Kidney tubule cell (primary cell): ENCODE data around the gene AADAT.
A peak's percentile ranks its signal among the peaks of the same experiment; 100 is the strongest.
"Not testable (repeated sequence)": the region's sequence is repeated elsewhere in the genome, so short reads cannot be mapped to it uniquely, and the experiment has no call there.

Source experiments
- DNase-seq: peaks from one replicate; pipeline ENCODE4 v3.0.0-alpha.2; 2018; ENCODE audit warnings: low spot score

Gene AADAT

GRCh38 chr4:170090352-170091052 lies 746 bp upstream of the AADAT start:
- DNase-seq: peak; percentile 52

- peak; percentile 37 for DNase-seq
These were observed 485 bp downstream of the AADAT start for GRCh38 chr4:170089274-170089667.

GRCh38 chr4:170088716-170089115 lies 1.0 kb downstream of the AADAT start:
- DNase-seq: no peak

- no peak for DNase-seq
These were observed 2.5 kb downstream of the AADAT start for GRCh38 chr4:170087163-170087700.

GRCh38 chr4:170083541-170083940 lies 6.2 kb downstream of the AADAT start:
- DNase-seq: no peak

GRCh38 chr4:170080496-170080895 lies 9.3 kb downstream of the AADAT start:
- no peak for DNase-seq

GRCh38 chr4:170079981-170080380 lies 9.8 kb downstream of the AADAT start:
- no peak for DNase-seq

GRCh38 chr4:170071196-170071595 lies 18.6 kb downstream of the AADAT start:
- DNase-seq: no peak

GRCh38 chr4:170068438-170069128 lies 21.2 kb downstream of the AADAT start:
- no peak for DNase-seq

- no peak for DNase-seq
These were observed 30.3 kb downstream of the AADAT start for GRCh38 chr4:170059421-170059820.

GRCh38 chr4:170058826-170059225 lies 30.9 kb downstream of the AADAT start:
- no peak for DNase-seq

GRCh38 chr4:170057866-170058265 lies 31.9 kb downstream of the AADAT start:
- DNase-seq: no peak

GRCh38 chr4:170052919-170053318 lies 36.8 kb downstream of the AADAT start:
- no peak for DNase-seq

- no peak for DNase-seq
These were observed 38.4 kb downstream of the AADAT start for GRCh38 chr4:170051402-170051801.

GRCh38 chr4:170049766-170050165 lies 40.0 kb downstream of the AADAT start:
- DNase-seq: no peak

- DNase-seq: peak; percentile 72
These were observed 41.9 kb downstream of the AADAT start for GRCh38 chr4:170047771-170048354.

GRCh38 chr4:170046156-170046555 lies 43.6 kb downstream of the AADAT start:
- not testable (repeated sequence) for DNase-seq

GRCh38 chr4:170040031-170040680 lies 49.6 kb downstream of the AADAT start:
- no peak for DNase-seq

GRCh38 chr4:170038769-170039168 lies 51.0 kb downstream of the AADAT start:
- no peak for DNase-seq

- no peak for DNase-seq
These were observed 51.5 kb downstream of the AADAT start for GRCh38 chr4:170038232-170038631.

GRCh38 chr4:170037481-170037880 lies 52.3 kb downstream of the AADAT start:
- DNase-seq: no peak

- no peak for DNase-seq
These were observed 53.9 kb downstream of the AADAT start for GRCh38 chr4:170035845-170036244.

GRCh38 chr4:170035231-170035630 lies 54.5 kb downstream of the AADAT start:
- no peak for DNase-seq
